ENCODE results near the gene POLR1B.
"Not testable (repeated sequence)": the region's sequence is repeated elsewhere in the genome, so short reads cannot be mapped to it uniquely, and the experiment has no call there.

POLR1B gene

DNA sequence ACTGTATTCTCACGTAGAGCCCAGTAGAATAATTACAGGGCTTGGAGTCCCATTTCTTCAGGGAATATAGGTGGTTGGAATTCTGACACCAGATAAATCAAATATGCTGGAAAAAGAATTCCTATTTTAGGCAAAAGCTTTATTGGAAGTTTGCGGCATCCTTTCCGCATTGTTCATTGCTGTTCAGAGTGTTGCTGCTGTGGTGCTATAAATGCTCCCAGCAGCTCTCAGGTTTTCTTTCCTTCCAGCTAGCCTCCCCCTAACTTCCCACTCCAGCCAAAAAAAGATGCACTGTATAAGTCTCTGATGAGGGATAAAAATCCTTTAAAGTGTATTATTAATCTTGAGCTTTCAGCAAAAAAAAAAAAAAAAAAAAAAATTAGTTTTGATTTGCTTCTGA is 25.5 kb upstream of the POLR1B start:
- TF ChIP-seq, protein P1, sequence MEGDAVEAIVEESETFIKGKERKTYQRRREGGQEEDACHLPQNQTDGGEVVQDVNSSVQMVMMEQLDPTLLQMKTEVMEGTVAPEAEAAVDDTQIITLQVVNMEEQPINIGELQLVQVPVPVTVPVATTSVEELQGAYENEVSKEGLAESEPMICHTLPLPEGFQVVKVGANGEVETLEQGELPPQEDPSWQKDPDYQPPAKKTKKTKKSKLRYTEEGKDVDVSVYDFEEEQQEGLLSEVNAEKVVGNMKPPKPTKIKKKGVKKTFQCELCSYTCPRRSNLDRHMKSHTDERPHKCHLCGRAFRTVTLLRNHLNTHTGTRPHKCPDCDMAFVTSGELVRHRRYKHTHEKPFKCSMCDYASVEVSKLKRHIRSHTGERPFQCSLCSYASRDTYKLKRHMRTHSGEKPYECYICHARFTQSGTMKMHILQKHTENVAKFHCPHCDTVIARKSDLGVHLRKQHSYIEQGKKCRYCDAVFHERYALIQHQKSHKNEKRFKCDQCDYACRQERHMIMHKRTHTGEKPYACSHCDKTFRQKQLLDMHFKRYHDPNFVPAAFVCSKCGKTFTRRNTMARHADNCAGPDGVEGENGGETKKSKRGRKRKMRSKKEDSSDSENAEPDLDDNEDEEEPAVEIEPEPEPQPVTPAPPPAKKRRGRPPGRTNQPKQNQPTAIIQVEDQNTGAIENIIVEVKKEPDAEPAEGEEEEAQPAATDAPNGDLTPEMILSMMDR (IDR thresholded peaks at IDR 0.05; ENCODE audit: low read depth, low read length), result no peak
- H3K4me3 ChIP-seq (ENCODE audit: low read depth, low read length), result no peak overlapping the region

DNA sequence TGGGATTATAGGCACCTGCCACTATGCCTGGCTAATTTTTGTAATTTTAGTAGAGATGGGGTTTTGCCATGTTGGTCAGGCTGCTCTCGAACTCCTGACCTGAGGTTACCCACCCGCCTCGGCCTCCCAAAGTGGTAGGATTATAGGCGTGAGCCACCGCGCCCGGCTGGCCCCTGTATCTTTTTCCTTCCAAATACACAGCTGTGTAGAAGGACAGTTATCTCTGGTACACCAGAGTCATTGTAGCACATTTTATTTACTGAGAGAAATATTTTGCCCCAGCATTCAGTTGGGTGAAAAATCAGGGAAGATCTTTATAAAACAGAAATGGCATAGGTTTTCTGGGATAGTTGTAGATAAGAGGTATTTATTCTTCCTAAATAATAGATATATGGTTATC is 23.5 kb upstream of the POLR1B start:
- no peak overlapping the region for H3K4me3 ChIP-seq (ENCODE audit: low read depth, low read length)
- TF ChIP-seq, protein P1 (IDR thresholded peaks at IDR 0.05; ENCODE audit: low read depth, low read length), result no peak

DNA sequence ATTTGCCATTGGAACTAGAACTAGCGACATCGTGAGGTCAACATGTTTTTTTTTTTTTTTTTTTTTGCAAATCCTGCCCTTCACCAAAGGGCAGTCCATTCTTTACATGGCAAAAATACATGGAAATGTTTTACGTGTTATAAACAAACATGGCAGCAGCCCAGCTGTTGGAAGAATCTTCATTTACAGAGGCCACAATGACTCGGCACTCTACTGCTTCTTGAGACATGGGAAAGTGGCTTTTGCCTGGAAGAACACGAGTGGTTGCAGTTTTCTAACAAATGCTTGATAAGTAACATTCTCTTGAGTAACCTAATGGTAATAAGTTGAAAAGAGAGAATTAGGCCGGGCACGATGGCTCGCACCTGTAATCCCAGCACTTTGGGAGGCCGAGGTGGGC is 22.8 kb upstream of the POLR1B start:
- TF ChIP-seq, protein P1 (IDR thresholded peaks at IDR 0.05; ENCODE audit: low read depth, low read length), result no peak
- H3K4me3 ChIP-seq (ENCODE audit: low read depth, low read length), result no peak overlapping the region

DNA sequence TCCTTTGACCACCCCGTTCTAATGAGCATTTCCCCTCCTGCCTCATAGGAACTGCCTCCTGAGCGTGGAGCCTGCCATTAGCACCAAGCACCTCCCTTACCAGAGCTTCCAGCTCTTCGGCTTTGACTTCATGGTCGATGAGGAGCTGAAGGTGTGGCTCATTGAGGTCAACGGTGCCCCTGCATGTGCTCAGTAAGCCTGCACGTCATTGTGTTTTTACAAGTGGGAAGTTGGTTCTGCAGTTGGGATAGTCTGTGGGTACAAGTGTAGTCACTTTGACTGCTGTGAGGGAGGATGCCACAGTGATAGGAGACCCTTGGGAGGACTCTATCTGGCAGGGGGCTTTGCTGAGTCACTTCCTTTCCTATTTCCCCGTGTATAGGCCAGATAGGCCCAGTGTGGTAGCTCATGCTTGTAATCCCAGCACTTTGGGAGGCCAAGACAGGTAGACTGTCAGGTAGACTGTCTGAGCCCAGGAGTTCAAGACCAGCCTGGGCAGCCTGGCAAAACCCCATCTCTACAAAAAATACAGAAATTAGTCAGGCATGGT is 22.0 kb upstream of the POLR1B start:
- TF ChIP-seq, protein P1 (IDR thresholded peaks at IDR 0.05; ENCODE audit: low read depth, low read length), result no peak
- no peak overlapping the region for H3K4me3 ChIP-seq (ENCODE audit: low read depth, low read length)

DNA sequence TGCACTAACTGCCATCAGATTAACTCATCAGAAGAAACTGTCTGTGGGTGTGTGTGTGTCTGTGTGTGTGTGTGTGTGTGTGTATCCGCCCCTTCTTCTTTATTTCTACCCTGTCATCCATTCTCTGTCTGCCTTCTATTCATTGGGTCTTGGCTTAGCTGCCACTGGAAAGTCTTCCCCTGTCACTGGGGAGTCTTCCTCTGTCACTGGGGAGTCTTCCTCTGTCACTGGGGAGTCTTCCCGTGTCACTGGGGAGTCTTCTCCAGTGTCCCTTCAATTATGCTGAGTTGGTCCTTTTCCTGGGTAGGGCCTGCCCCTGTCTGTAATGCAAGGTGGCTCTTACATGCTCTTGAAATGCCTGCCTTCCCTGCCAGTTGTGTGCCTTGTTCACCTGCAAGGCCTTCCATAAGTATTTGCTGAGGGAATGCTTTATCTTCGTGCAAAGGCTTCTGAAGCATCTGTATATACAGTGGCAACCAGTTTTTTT is 18.9 kb upstream of the POLR1B start:
- TF ChIP-seq, protein P1 (IDR thresholded peaks at IDR 0.05; ENCODE audit: low read depth, low read length), result no peak
- H3K4me3 ChIP-seq (ENCODE audit: low read depth, low read length), result no peak overlapping the region

DNA sequence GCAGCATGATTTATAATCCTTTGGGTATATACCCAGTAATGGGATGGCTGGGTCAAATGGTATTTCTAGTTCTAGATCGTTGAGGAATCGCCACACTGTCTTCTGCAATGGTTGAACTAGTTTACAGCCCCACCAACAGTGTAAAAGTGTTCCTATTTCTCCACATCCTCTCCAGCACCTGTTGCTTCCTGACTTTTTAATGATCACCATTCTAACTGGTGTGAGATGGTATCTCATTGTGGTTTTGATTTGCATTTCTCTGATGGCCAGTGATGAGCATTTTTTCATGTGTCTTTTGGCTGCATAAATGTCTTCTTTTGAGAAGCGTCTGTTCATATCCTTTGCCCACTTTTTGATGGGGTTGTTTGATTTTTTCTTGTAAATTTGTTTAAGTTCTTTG is 18.0 kb upstream of the POLR1B start:
- H3K4me3 ChIP-seq (ENCODE audit: low read depth, low read length), result not testable (repeated sequence)

DNA sequence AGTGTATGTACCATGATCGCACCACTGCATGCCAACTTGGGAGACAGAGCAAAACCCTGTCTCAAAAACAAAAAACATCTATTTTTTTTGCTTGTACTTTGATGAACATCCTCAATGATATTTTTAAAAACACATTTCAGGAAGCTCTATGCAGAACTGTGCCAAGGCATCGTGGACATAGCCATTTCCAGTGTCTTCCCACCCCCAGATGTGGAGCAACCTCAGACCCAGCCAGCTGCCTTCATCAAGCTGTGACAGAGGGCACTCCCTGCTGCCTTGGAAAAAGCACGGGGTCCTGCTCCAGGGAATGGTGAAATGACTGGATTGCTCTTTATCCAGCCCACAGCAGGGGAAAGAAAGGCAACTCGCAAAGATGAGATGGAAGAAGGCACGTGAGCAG is 13.7 kb upstream of the POLR1B start:
- TF ChIP-seq, protein P1 (IDR thresholded peaks at IDR 0.05; ENCODE audit: low read depth, low read length), result no peak
- H3K4me3 ChIP-seq (ENCODE audit: low read depth, low read length), result no peak overlapping the region

DNA sequence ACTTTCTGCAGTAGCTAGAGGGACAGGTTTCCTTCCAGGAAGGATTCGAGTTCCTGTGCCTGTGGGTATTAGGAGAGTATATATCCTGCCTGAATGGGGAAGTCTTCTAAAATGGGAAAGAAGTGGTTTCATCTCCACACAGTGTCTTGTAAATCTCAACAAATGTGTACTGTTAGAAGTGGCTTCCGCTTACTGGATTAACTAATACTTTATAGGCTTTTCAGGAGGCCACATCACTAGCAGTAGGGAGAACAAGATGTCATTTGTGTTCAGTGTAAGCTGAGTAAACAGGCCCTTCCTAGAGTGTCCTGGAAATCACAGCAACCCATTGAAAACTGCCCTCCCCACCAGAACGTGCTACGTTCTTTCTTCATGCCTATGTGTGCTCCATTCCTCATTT is 12.5 kb upstream of the POLR1B start:
- TF ChIP-seq, protein P1 (IDR thresholded peaks at IDR 0.05; ENCODE audit: low read depth, low read length), result no peak
- H3K4me3 ChIP-seq (ENCODE audit: low read depth, low read length), result no peak overlapping the region

Data from WI38 (cell line).